ENCODE data around the gene CFAP54. TPM values are rescaled to one million over a fixed set of nuclear protein-coding genes. Genes with fewer than 3 reads are reported as not detected.
"Not testable (repeated sequence)": the region's sequence is repeated elsewhere in the genome, so short reads cannot be mapped to it uniquely, and the experiment has no call there.

CFAP54 gene
- total and polyA plus RNA-seq, 3 experiments from 2014 or later = 0.08 to 0.88 (median 0.66) TPM

DNA sequence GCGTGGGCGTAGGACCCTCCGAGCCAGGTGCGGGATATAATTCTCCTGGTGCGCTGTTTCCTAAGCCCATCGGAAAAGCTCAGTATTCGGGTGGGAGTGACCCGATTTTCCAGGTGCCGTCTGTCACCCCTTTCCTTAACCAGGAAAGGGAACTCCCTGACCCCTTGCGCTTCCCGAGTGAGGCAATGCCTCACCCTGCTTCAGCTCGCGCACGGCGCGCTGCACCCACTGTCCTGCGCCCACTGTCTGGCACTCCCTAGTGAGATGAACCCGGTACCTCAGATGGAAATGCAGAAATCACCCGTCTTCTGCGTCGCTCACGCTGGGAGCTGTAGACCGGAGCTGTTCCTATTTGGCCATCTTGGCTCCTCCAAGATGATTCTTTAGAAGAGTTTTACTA is 240.1 kb downstream of the CFAP54 start:
- Mint-ChIP-seq H3K4me3 (peak overlapping the region in 1 of 7 donors; percentile 19), H3K27me3 (peaks cover 4 to 10% of the 10 kb centered on the region in 2 donors), H3K4me1 (peaks cover 0 to 12% (median 0%) of the 10 kb centered on the region in 3 donors)
- H3K27ac Mint-ChIP-seq; H3K36me3 Mint-ChIP-seq; H3K9me3 Mint-ChIP-seq; H3K27me3 ChIP-seq (ENCODE audit: insufficient read depth, low read length, poor library complexity, severe bottlenecking); H3K4me1 ChIP-seq (ENCODE audit: insufficient read depth, low read length); H3K36me3 ChIP-seq (ENCODE audit: insufficient read depth, low read length); H3K27ac ChIP-seq (ENCODE audit: low read depth, low read length); H3K4me3 ChIP-seq (ENCODE audit: low read length); H3K9me3 ChIP-seq (ENCODE audit: low read length); DNase-seq; CTCF ChIA-PET; POLR2A ChIA-PET: not testable (repeated sequence)

- H3K27ac Mint-ChIP-seq = no peak overlapping the region
- POLR2A ChIA-PET = no interaction called here
- peaks cover 0 to 12% (median 0%) of the 10 kb centered on the region in 3 donors for H3K4me1 Mint-ChIP-seq
- CTCF ChIA-PET = no interaction called here
- H3K36me3 Mint-ChIP-seq = no peaks in the 10 kb centered on the region
- Histone ChIP-seq H3K27me3 (ENCODE audit: insufficient read depth, low read length, poor library complexity, severe bottlenecking) (no peaks in the 10 kb centered on the region), H3K36me3 (ENCODE audit: insufficient read depth, low read length) (no peaks in the 10 kb centered on the region), H3K27ac (ENCODE audit: low read depth, low read length) (no peak overlapping the region), H3K4me1 (ENCODE audit: insufficient read depth, low read length) (no peaks in the 10 kb centered on the region), H3K4me3 (ENCODE audit: low read length) (no peak overlapping the region), H3K9me3 (ENCODE audit: low read length) (no peaks in the 10 kb centered on the region)
- H3K27me3 Mint-ChIP-seq = peaks cover 4 to 10% of the 10 kb centered on the region in 2 donors
- H3K4me3 Mint-ChIP-seq = peak overlapping the region in 1 of 7 donors; percentile 19
- H3K9me3 Mint-ChIP-seq = no peaks in the 10 kb centered on the region
- no peak for DNase-seq
Observed at GRCh38 chr12:96729886-96730285, 240.5 kb downstream of the CFAP54 start.

GRCh38 chr12:96743606-96744005 is 254.2 kb downstream of the CFAP54 start:
- Histone ChIP-seq H3K9me3 (ENCODE audit: low read length) (no peaks in the 10 kb centered on the region), H3K4me3 (ENCODE audit: low read length) (no peak overlapping the region), H3K36me3 (ENCODE audit: insufficient read depth, low read length) (no peaks in the 10 kb centered on the region), H3K27me3 (ENCODE audit: insufficient read depth, low read length, poor library complexity, severe bottlenecking) (no peaks in the 10 kb centered on the region), H3K27ac (ENCODE audit: low read depth, low read length) (no peak overlapping the region), H3K4me1 (ENCODE audit: insufficient read depth, low read length) (no peaks in the 10 kb centered on the region)
- Mint-ChIP-seq H3K36me3 (no peaks in the 10 kb centered on the region), H3K9me3 (no peaks in the 10 kb centered on the region), H3K27ac (no peak overlapping the region), H3K4me1 (no peaks in the 10 kb centered on the region), H3K27me3 (peaks cover 1 to 3% of the 10 kb centered on the region in 2 donors), H3K4me3 (no peak overlapping the region)
- no peak for DNase-seq
- ChIA-PET CTCF (no interaction called here), POLR2A (no interaction called here)

- Histone ChIP-seq H3K9me3 (ENCODE audit: low read length) (no peaks in the 10 kb centered on the region), H3K27ac (ENCODE audit: low read depth, low read length) (no peak overlapping the region), H3K4me1 (ENCODE audit: insufficient read depth, low read length) (no peaks in the 10 kb centered on the region), H3K27me3 (ENCODE audit: insufficient read depth, low read length, poor library complexity, severe bottlenecking) (no peaks in the 10 kb centered on the region), H3K4me3 (ENCODE audit: low read length) (no peak overlapping the region), H3K36me3 (ENCODE audit: insufficient read depth, low read length) (no peaks in the 10 kb centered on the region)
- Mint-ChIP-seq H3K36me3 (no peaks in the 10 kb centered on the region), H3K9me3 (no peaks in the 10 kb centered on the region), H3K4me3 (no peak overlapping the region), H3K4me1 (no peaks in the 10 kb centered on the region), H3K27me3 (peaks cover 1 to 4% of the 10 kb centered on the region in 2 donors), H3K27ac (no peak overlapping the region)
- DNase-seq = no peak
- POLR2A ChIA-PET = no interaction called here
- CTCF ChIA-PET = no interaction called here
Observed at GRCh38 chr12:96749999-96750398, 260.6 kb downstream of the CFAP54 start.

GRCh38 chr12:96751626-96752025 is 262.2 kb downstream of the CFAP54 start:
- H3K4me3 Mint-ChIP-seq = no peak overlapping the region
- H3K36me3 Mint-ChIP-seq = no peaks in the 10 kb centered on the region
- H3K27ac ChIP-seq (ENCODE audit: low read depth, low read length) = no peak overlapping the region
- ChIA-PET CTCF (no interaction called here), POLR2A (no interaction called here)
- H3K9me3 Mint-ChIP-seq = no peaks in the 10 kb centered on the region
- no peak for DNase-seq
- H3K9me3 ChIP-seq (ENCODE audit: low read length) = no peaks in the 10 kb centered on the region
- no peaks in the 10 kb centered on the region for H3K27me3 ChIP-seq (ENCODE audit: insufficient read depth, low read length, poor library complexity, severe bottlenecking)
- no peaks in the 10 kb centered on the region for H3K4me1 Mint-ChIP-seq
- H3K27me3 Mint-ChIP-seq = peaks cover 0 to 8% of the 10 kb centered on the region in 2 donors
- peak overlapping the region in 1 of 8 donors; percentile 60 for H3K27ac Mint-ChIP-seq
- no peaks in the 10 kb centered on the region for H3K4me1 ChIP-seq (ENCODE audit: insufficient read depth, low read length)
- H3K4me3 ChIP-seq (ENCODE audit: low read length) = no peak overlapping the region
- no peaks in the 10 kb centered on the region for H3K36me3 ChIP-seq (ENCODE audit: insufficient read depth, low read length)

GRCh38 chr12:96752211-96752610 is 262.8 kb downstream of the CFAP54 start:
- Histone ChIP-seq H3K27ac (ENCODE audit: low read depth, low read length) (no peak overlapping the region), H3K9me3 (ENCODE audit: low read length) (no peaks in the 10 kb centered on the region), H3K27me3 (ENCODE audit: insufficient read depth, low read length, poor library complexity, severe bottlenecking) (no peaks in the 10 kb centered on the region), H3K4me3 (ENCODE audit: low read length) (no peak overlapping the region), H3K4me1 (ENCODE audit: insufficient read depth, low read length) (no peaks in the 10 kb centered on the region), H3K36me3 (ENCODE audit: insufficient read depth, low read length) (no peaks in the 10 kb centered on the region)
- POLR2A ChIA-PET = no interaction called here
- Mint-ChIP-seq H3K27ac (no peak overlapping the region), H3K4me3 (no peak overlapping the region), H3K4me1 (no peaks in the 10 kb centered on the region), H3K36me3 (no peaks in the 10 kb centered on the region), H3K9me3 (no peaks in the 10 kb centered on the region), H3K27me3 (peaks cover 0 to 8% of the 10 kb centered on the region in 2 donors)
- CTCF ChIA-PET = no interaction called here
- DNase-seq = no peak

GRCh38 chr12:96766232-96766631 is 276.9 kb downstream of the CFAP54 start:
- H3K36me3 ChIP-seq (ENCODE audit: insufficient read depth, low read length) = no peaks in the 10 kb centered on the region
- POLR2A ChIA-PET = no interaction called here
- no peaks in the 10 kb centered on the region for H3K9me3 Mint-ChIP-seq
- H3K9me3 ChIP-seq (ENCODE audit: low read length) = no peaks in the 10 kb centered on the region
- H3K27ac Mint-ChIP-seq = no peak overlapping the region
- H3K4me3 Mint-ChIP-seq = no peak overlapping the region
- H3K27me3 Mint-ChIP-seq = peaks cover 4 to 24% of the 10 kb centered on the region in 2 donors
- CTCF ChIA-PET = no interaction called here
- H3K4me3 ChIP-seq (ENCODE audit: low read length) = no peak overlapping the region
- H3K27me3 ChIP-seq (ENCODE audit: insufficient read depth, low read length, poor library complexity, severe bottlenecking) = no peaks in the 10 kb centered on the region
- no peak overlapping the region for H3K27ac ChIP-seq (ENCODE audit: low read depth, low read length)
- no peak for DNase-seq
- H3K4me1 ChIP-seq (ENCODE audit: insufficient read depth, low read length) = no peaks in the 10 kb centered on the region
- no peaks in the 10 kb centered on the region for H3K4me1 Mint-ChIP-seq
- H3K36me3 Mint-ChIP-seq = peaks cover 0 to 4% (median 0%) of the 10 kb centered on the region in 3 donors

DNA sequence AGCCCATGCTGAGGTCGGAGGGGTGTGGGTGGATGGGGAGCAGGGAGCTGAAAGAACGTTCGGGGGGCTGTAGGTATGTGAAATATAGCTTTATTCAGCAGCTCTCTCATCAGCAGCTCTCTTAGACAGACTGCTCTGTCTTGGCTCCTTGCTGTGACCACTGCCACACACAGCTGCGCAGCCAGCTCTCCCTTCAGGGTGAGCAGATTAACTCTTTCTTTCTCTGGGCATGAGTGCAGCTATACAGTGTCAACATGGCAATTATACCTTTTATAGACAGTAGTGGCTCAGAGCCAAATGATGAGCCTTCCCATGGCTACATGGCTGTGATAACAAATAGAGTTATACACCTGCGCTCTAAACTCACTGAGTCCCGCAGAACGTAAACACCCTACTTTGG is 280.0 kb downstream of the CFAP54 start:
- peaks cover 4 to 20% of the 10 kb centered on the region in 2 donors for H3K27me3 Mint-ChIP-seq
- Histone ChIP-seq H3K27me3 (ENCODE audit: insufficient read depth, low read length, poor library complexity, severe bottlenecking) (no peaks in the 10 kb centered on the region), H3K36me3 (ENCODE audit: insufficient read depth, low read length) (no peaks in the 10 kb centered on the region), H3K9me3 (ENCODE audit: low read length) (no peaks in the 10 kb centered on the region), H3K27ac (ENCODE audit: low read depth, low read length) (no peak overlapping the region), H3K4me1 (ENCODE audit: insufficient read depth, low read length) (no peaks in the 10 kb centered on the region), H3K4me3 (ENCODE audit: low read length) (no peak overlapping the region)
- POLR2A ChIA-PET = no interaction called here
- peaks cover 0 to 3% (median 0%) of the 10 kb centered on the region in 5 donors for H3K9me3 Mint-ChIP-seq
- H3K4me1 Mint-ChIP-seq = no peaks in the 10 kb centered on the region
- CTCF ChIA-PET = no interaction called here
- H3K4me3 Mint-ChIP-seq = no peak overlapping the region
- no peak overlapping the region for H3K27ac Mint-ChIP-seq
- peaks cover 0 to 4% (median 0%) of the 10 kb centered on the region in 3 donors for H3K36me3 Mint-ChIP-seq
- no peak for DNase-seq

Data from CD8-positive, alpha-beta memory T cell (primary cell).